HG02870 (cell line): ENCODE measurements around the gene ARHGAP35.
"Not testable (repeated sequence)": the region's sequence is repeated elsewhere in the genome, so short reads cannot be mapped to it uniquely, and the experiment has no call there.

Experiments
- ATAC-seq: cut with Tn5 transposase; IDR thresholded peaks from one replicate; pipeline ENCODE4 v1.9.1; 2021; ENCODE audit warnings: mild to moderate bottlenecking, moderate library complexity; ENCODE audit not compliant: unreplicated experiment

The ARHGAP35 gene

GRCh38 chr19:46860846-46861690 lies at the start of gene ARHGAP35:
ARHGAP35 (plus strand) TSS chr19:46860997; CDS start chr19:46918676, 57,679 bp downstream.
- no peak for ATAC-seq

GRCh38 chr19:46812977-46813838 lies 47.6 kb upstream of the ARHGAP35 start:
- ATAC-seq = no peak

- no peak for ATAC-seq
These were observed 46.9 kb upstream of the ARHGAP35 start for GRCh38 chr19:46813839-46814358.

GRCh38 chr19:46815833-46816627 lies 44.8 kb upstream of the ARHGAP35 start:
- ATAC-seq = no peak

GRCh38 chr19:46818812-46819211 lies 42.0 kb upstream of the ARHGAP35 start:
- ATAC-seq = no peak

GRCh38 chr19:46821512-46822409 lies 39.0 kb upstream of the ARHGAP35 start:
- ATAC-seq = no peak

- not testable (repeated sequence) for ATAC-seq
These were observed 38.4 kb upstream of the ARHGAP35 start for GRCh38 chr19:46822410-46822787.

GRCh38 chr19:46823049-46823448 lies 37.7 kb upstream of the ARHGAP35 start:
- ATAC-seq = no peak

GRCh38 chr19:46824890-46825730 lies 35.7 kb upstream of the ARHGAP35 start:
- ATAC-seq = no peak

- no peak for ATAC-seq
These were observed 35.1 kb upstream of the ARHGAP35 start for GRCh38 chr19:46825731-46826055.

GRCh38 chr19:46828484-46828883 lies 32.3 kb upstream of the ARHGAP35 start:
- ATAC-seq = no peak

GRCh38 chr19:46830864-46831263 lies 29.9 kb upstream of the ARHGAP35 start:
- no peak for ATAC-seq

GRCh38 chr19:46834121-46834520 lies 26.7 kb upstream of the ARHGAP35 start:
- ATAC-seq = no peak

GRCh38 chr19:46834984-46835383 lies 25.8 kb upstream of the ARHGAP35 start:
- ATAC-seq = no peak

- ATAC-seq = no peak
These were observed 22.6 kb upstream of the ARHGAP35 start for GRCh38 chr19:46838160-46838559.

- no peak for ATAC-seq
These were observed 20.9 kb upstream of the ARHGAP35 start for GRCh38 chr19:46839752-46840497.

GRCh38 chr19:46840498-46840942 lies 20.3 kb upstream of the ARHGAP35 start:
- ATAC-seq = no peak

GRCh38 chr19:46841458-46842083 lies 19.2 kb upstream of the ARHGAP35 start:
- ATAC-seq = no peak
